ENCODE data around the gene IDH3A.

The IDH3A gene

GRCh38 chr15:78205337-78205736 is 56.2 kb downstream of the IDH3A start:
- H3K4me3 ChIP-seq (ENCODE audit: low read depth, low read length) = no peak overlapping the region
- no peak for TF ChIP-seq CTCF (IDR thresholded peaks at IDR 0.05; ENCODE audit: low read depth, low read length)

DNA sequence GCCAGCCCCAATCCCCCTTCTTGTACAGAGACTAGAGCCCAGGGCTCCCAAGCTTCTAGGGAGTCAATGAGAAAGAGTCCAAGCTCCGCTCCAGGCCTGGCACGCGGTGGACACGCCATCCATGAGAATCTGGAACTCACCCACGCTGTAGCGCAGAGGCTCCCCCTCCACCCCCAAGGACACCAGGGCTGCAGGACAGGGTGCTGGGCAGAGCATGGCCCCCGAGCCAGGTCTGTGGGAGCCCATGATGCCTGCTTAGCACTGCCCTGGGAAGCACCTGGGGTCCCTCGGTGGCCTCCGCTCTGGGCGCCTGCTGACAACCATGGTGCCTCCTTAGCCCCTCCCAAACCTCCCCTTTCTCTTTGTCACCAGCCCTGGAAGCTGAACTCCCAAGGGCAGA is 56.7 kb downstream of the IDH3A start:
- TF ChIP-seq CTCF (IDR thresholded peaks at IDR 0.05; ENCODE audit: low read depth, low read length) = no peak
- H3K4me3 ChIP-seq (ENCODE audit: low read depth, low read length) = no peak overlapping the region

DNA sequence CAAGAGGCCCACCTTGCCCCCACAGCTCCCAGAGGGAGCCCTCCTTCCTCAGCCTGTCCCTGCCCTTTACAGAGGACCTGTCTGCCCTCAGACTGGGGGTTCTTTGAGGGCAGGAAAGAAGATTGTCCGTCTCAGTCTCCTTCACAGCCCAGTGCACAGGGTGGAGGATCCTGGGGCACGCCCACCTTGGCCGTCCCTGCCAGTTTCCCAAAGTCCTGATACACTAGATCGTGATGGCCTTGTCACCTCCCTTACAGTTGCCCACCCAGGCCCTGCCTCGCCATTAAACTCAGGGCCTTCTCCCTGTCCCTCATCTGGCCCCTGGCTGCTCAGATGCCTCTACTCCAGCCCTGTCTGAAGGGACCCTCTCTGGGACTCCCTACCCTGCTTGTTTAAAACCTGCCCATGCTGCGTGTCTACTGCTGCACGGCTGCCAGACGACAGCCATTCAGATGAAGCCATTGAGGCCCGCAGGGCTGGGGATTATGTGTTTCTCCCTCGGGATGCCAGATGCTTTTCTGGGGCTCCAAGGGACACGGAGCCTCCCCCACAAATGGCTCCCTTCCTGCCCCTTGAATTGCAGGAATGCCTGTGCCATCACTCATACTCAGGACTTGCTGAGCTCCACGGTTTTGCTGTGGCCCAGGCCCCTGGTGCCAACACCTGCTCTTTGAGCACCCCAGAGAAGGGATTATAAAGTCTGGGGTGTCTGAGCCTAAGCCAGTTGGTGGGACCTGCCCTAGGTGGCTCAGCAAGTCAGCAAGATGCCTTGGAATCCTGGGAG is 57.4 kb downstream of the IDH3A start:
- TF ChIP-seq CTCF (IDR thresholded peaks at IDR 0.05; ENCODE audit: low read depth, low read length) = no peak
- no peak overlapping the region for H3K4me3 ChIP-seq (ENCODE audit: low read depth, low read length)

DNA sequence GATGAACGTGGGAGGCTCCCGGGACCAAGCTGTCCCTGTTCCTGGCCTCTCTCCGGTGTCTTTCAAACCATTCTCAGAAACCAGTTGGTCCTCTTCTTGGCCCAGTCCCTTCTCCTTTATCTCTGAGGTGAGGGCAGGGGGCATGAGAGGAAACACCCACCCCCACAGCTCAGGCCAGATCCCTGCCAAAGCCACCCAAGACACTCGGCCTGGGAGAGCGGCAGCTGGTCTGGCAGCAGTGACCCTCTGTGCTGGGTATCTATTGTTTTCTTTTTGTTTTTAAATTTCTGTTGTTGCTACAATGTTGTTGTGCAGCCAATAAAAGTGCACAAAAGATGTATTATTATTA is 57.9 kb downstream of the IDH3A start:
- H3K4me3 ChIP-seq (ENCODE audit: low read depth, low read length) = no peak overlapping the region
- TF ChIP-seq CTCF (IDR thresholded peaks at IDR 0.05; ENCODE audit: low read depth, low read length) = no peak

DNA sequence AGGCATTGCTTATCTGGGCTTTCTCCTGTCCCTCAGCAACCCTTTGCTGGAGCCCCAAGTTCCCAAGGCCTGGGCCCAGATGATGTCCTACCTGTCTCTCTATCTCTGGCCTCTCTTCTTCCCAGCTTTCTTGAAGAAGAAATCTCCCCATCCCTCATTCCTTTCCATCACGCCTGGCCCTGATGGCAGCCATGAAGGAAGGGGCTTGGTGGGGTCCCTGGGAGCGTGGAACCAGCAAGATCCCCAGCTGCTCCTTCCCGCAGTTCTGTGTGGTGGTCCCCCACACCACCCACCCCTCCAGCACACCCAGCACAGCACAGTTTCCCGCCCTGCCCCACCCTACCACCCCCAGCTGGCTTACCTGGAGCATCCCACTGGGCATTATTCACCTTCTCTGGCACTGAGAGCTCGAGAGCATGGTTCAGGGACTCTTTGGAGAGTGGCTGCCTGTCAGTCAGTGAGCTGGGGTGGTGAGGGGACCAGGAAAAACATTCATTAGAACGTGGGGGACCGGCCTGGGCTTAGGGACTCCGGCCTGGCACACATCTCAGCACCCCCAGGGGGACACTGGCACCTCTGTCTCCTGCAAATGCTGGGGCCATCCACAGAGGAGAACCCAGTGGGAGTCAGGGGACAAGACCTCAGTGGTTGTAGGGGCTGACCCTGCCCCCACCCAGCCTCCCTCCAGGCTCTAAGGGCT is 58.6 kb downstream of the IDH3A start:
- TF ChIP-seq CTCF (IDR thresholded peaks at IDR 0.05; ENCODE audit: low read depth, low read length) = no peak
- no peak overlapping the region for H3K4me3 ChIP-seq (ENCODE audit: low read depth, low read length)

DNA sequence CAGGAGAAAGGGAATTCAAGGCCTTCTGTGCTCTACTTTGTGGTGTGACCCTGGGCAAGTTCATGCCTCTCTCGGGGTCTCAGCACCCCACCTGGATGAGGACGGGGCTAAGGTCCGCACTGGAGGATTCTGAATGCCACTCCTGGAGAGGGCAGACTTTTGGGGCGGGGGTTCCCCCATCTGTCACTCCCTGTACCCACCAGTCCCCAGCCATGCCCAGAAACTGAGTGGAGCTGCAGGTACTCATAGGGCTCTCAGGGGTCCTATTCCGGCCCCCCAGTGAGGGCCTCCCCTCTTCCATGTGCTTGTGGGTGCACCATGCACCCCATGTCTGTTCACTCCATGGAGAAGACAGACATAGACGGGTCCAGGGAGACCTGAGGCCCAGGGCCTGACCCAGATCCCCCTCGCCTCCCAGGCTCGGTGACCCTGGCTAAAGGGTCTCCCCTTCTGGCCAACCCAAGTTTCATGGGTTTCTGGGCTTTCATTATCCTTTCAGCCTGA is 59.2 kb downstream of the IDH3A start:
- H3K4me3 ChIP-seq (ENCODE audit: low read depth, low read length) = no peak overlapping the region
- no peak for TF ChIP-seq CTCF (IDR thresholded peaks at IDR 0.05; ENCODE audit: low read depth, low read length)

All from WI38 (cell line).